ACHN (cell line): Measurements from ENCODE around the gene TXNDC9.
"Not testable (repeated sequence)": the region's sequence is repeated elsewhere in the genome, so short reads cannot be mapped to it uniquely, and the experiment has no call there.

Source experiments
- DNase-seq: peaks from one replicate; pipeline ENCODE4 v3.0.0-alpha.2; 2015
- in situ Hi-C: cut with HindIII; loops from 2 replicates; pipeline ENCODE4 v1.10.0; 2017; ENCODE audit warnings: low sequenced_read_pairs, low pct_ligation_motif_present, low pct_unique_long_range_greater_than_20kb

TXNDC9 gene

DNA sequence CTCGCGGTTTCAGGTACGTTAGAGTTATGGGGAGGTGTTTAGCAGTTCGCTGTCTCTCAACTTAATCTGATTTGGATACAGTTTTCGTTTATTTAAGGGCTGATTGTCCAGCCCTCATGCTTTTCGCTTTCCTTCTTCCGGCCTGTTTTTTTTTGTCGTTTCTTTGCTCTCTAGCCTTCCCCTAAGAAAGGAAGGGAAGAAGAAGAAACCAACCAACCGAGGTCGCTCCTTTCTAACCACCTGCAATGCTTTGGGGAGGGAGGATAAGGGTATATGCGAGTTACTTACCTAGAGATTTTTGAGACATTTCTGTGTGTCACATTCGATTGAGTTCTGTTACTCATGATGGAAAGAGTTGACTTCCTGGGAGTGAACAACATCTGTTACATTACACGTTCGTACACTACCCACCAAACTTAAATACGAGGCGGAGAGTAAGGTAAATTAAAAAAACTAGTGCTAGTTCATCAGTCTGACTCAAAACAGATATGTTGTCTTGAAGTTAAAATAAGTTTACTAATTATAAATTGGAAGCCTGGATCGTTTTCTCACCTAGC lies 2.0 kb upstream of the TXNDC9 start:
- peak; percentile 43 for DNase-seq
- in situ Hi-C loops: no loop called here

GRCh38 chr2:99337113-99338028 lies 1.2 kb upstream of the TXNDC9 start, which contains the start of gene EIF5B:
Gene EIF5B, plus strand, starts transcription at chr2:99337389. Its CDS starts 166 bp downstream, at chr2:99337555.
- in situ Hi-C loops: no loop called here
- peak; percentile 98 for DNase-seq

DNA sequence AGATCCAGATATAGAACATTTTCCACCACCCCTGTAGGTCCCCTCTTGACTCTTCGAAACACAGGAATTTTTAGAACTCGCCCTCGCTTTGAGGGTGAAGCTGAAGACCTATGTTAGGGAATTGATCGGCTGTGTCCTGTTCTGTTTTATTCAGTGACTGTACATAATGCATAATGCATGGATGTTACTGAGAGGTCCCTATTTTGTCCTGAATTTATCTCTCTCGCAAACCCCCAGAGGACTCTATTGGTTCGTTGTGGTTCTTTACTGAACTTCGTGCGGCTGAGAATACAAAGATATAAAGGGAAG lies 625 bp upstream of the TXNDC9 start:
- DNase-seq: no peak
- in situ Hi-C loops: no loop called here

DNA sequence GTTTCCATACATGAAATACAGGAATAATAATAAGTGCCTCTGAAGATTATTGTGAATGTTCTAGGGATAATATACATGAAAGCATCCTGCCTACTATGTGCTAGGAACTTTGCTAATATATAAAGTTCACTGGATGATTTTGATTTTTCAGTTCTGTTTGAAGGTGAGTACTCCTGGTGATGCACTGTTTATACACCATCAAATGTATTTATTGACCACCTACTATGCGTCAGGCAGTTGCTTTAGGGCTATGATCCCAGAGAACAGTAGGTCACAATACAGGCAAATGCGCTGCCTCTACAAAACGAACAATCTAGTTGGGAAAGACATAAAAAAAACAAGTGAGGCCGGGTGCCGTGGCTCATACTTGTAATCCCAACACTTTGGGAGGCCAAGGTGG lies 10.7 kb downstream of the TXNDC9 start:
- in situ Hi-C loops: no loop called here

GRCh38 chr2:99317873-99318200 lies 18.3 kb downstream of the TXNDC9 start:
- in situ Hi-C loops: not testable (repeated sequence)

More for the DNA sequence above, 10.7 kb downstream of the TXNDC9 start:
- DNase-seq: no peak

GRCh38 chr2:99317161-99317872 lies 18.8 kb downstream of the TXNDC9 start:
- in situ Hi-C loops: no loop called here
- DNase-seq: no peak

More at GRCh38 chr2:99317873-99318200, 18.3 kb downstream of the TXNDC9 start:
- DNase-seq: peak; percentile 24

- DNase-seq, in situ Hi-C loops: not testable (repeated sequence)
Observed at GRCh38 chr2:99301097-99301496, 35.0 kb downstream of the TXNDC9 start, which contains the start of gene LYG1. Gene LYG1, minus strand, starts transcription at chr2:99301197. Its CDS starts 5,527 bp downstream, at chr2:99295670.

GRCh38 chr2:99299580-99299979 lies 36.6 kb downstream of the TXNDC9 start:
- in situ Hi-C loops: no loop called here
- no peak for DNase-seq

DNA sequence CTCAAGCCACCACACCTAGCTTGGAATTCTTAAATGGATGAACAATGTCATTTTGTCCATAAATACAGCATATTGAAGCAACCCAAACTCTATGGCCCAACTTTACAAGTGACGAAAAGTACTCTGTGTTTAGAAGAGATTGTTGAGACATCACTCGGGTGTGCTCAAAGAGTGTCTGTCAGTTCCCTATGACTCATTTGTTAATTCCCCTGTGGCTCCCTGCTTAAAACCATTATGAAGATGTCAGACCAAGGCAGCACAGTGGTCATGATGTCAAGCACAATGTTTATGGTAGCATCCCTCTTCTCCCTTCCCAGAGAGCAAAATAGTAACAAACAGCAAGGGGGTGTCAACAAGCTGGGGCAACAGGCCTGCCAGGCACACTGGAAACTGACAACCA lies 38.1 kb downstream of the TXNDC9 start:
- in situ Hi-C loops: no loop called here
- DNase-seq: no peak

DNA sequence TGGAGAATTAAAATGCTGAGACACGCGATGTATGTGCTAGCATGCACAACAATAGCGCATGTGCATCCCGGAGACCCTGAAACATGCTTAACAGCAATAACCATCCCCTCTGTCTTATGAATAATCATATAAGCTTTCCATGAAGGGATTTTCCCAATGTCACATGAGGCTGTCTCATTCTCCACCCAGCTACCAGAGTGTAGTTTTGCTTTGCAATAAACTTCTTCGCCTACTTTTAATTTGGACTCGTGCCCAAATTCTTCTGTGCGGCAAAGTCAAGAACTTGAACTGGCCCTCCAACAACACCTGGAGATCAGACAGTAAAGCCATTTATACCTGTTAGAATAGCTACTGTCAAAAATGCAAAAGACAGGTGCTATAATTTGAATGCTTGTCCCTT lies 50.6 kb downstream of the TXNDC9 start:
- in situ Hi-C loops: no loop called here
- no peak for DNase-seq

GRCh38 chr2:99279969-99280695 lies 56.0 kb downstream of the TXNDC9 start:
- in situ Hi-C loops: no loop called here
- DNase-seq: no peak

- in situ Hi-C loops: no loop called here
- DNase-seq: peak; percentile 86
Observed at GRCh38 chr2:99278793-99279291, 57.3 kb downstream of the TXNDC9 start.

DNA sequence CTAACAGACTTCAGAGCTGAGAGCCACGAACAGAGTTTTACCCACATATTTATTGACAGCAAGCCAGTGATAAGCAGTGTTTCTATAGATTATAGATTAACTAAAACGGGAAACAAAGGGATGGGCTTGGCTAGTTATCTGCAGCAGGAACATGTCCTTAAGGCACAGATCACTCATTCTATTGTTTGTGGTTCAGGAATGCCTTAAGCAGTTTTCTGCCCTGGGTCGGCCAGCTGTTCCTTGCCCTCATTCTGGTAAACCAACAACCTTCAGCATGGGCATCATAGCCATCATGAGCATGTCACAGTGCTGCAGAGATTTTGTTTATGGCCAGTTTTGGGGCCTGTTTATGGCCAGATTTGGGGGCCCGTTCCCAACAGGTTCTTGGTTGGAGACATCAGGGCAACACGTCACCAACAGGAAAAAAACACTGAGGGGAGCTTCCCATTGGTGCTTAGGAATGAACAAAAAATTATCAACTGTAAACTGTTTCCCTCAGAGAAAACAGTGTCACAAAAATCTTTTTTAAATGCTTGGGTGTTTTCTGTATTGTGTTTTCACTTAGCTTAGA lies 57.9 kb downstream of the TXNDC9 start:
- DNase-seq, in situ Hi-C loops: not testable (repeated sequence)

DNA sequence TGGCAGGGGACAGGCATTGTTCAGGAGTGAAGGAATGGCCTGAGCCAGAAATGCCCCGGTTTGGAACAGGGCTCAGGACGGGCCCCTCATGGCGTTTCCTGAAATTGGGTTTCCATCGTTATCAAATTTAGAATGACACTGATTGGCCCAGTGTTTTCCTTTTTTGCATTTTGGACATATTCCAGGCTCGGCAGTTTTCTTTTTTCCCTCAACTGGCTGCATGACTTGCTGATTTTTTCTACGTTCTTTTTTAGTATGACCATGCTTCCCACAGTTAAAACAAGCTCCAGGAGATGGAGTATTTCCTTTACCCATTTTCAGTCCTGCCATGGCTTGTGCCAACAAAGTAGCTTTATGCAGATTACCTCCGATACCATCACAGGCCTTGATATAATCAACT lies 60.3 kb downstream of the TXNDC9 start:
- in situ Hi-C loops: no loop called here
- no peak for DNase-seq
